GM10266 (cell line): Measurements from ENCODE around the gene CLASP2.
"Not testable (repeated sequence)": the region's sequence is repeated elsewhere in the genome, so short reads cannot be mapped to it uniquely, and the experiment has no call there.

Experiments
- DNase-seq: peaks from one replicate; pipeline ENCODE4 v3.0.0; 2012; ENCODE audit errors: extremely low spot score
- CTCF ChIP-seq: IDR thresholded peaks from 2 replicates; pipeline ENCODE4 v1.5.1; 2012; ENCODE audit warnings: mild to moderate bottlenecking, low read depth; ENCODE audit not compliant: control insufficient read depth, insufficient read depth; ENCODE audit errors: missing control alignments

CLASP2 gene

GRCh38 chr3:33694944-33695343 is 23.1 kb downstream of the CLASP2 start:
- DNase-seq = no peak
- no peak for TF ChIP-seq CTCF

GRCh38 chr3:33690341-33690740 is 27.7 kb downstream of the CLASP2 start:
- no peak for TF ChIP-seq CTCF
- DNase-seq = no peak

- DNase-seq = no peak
- TF ChIP-seq CTCF = no peak
These were observed 30.5 kb downstream of the CLASP2 start for GRCh38 chr3:33687406-33688010.

GRCh38 chr3:33682770-33683169 is 35.3 kb downstream of the CLASP2 start:
- DNase-seq = no peak
- no peak for TF ChIP-seq CTCF

- DNase-seq = no peak
- TF ChIP-seq CTCF = no peak
These were observed 36.4 kb downstream of the CLASP2 start for GRCh38 chr3:33681667-33682066.

- no peak for DNase-seq
- TF ChIP-seq CTCF = no peak
These were observed 40.0 kb downstream of the CLASP2 start for GRCh38 chr3:33678073-33678472.

GRCh38 chr3:33673436-33673835 is 44.6 kb downstream of the CLASP2 start:
- DNase-seq = not testable (repeated sequence)

- no peak for TF ChIP-seq CTCF
- no peak for DNase-seq
These were observed 49.4 kb downstream of the CLASP2 start for GRCh38 chr3:33668618-33669017.
